Measurements from ENCODE around the gene MBLAC1. TPM values are rescaled to one million over a fixed set of nuclear protein-coding genes. Genes with fewer than 3 reads are reported as not detected.
A peak's percentile ranks its signal among the peaks of the same experiment; 100 is the strongest.

Gene MBLAC1
- total RNA-seq, 1 experiment from 2014 or later, result 3.5 TPM

DNA sequence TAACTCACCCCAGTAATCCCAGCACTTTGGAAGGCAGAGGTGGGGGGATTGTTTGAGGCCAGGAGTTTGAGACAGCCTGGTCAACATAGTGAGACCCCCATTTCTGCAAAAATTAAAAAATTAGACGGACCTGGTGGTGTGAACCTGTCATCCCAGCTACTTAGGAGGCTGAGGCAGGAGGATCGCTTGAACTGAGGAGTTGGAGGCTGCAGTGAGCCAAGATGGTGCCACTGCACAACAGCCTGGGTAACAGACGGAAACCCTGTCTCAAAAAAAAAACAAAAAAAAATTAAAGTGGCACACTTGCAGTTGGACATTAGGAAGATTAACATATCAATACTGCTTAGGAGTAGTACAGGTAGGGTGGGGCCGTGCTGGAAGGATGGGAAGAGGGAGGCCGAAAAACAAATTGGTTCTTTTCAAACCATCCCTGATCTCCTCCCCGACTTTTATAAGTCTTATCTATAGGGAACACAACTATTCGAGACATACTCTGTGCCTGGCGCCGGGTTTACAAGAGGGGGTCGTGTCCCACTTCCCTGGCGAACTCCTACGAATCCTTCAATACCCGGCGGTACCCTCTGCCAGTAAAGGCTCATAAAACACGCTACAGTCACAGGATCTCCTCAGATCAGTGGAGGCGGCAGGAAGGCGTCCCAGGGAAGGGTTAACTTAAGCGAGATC, 8.2 kb upstream of the MBLAC1 start:
- H3K36me3 Mint-ChIP-seq, result peaks cover 5% of the 10 kb centered on the region
- no peak for TF ChIP-seq ZNF263 (CRISPR knock-in tag; IDR thresholded peaks at IDR 0.05; ENCODE audit: low read depth)
- TF ChIP-seq, protein P1, sequence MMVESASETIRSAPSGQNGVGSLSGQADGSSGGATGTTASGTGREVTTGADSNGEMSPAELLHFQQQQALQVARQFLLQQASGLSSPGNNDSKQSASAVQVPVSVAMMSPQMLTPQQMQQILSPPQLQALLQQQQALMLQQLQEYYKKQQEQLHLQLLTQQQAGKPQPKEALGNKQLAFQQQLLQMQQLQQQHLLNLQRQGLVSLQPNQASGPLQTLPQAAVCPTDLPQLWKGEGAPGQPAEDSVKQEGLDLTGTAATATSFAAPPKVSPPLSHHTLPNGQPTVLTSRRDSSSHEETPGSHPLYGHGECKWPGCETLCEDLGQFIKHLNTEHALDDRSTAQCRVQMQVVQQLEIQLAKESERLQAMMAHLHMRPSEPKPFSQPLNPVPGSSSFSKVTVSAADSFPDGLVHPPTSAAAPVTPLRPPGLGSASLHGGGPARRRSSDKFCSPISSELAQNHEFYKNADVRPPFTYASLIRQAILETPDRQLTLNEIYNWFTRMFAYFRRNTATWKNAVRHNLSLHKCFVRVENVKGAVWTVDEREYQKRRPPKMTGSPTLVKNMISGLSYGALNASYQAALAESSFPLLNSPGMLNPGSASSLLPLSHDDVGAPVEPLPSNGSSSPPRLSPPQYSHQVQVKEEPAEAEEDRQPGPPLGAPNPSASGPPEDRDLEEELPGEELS (CRISPR knock-in tag; IDR thresholded peaks at IDR 0.05), result no peak
- TF ChIP-seq HMGA2 (CRISPR knock-in tag; IDR thresholded peaks at IDR 0.05), result no peak
- no peak for TF ChIP-seq EMX1 (CRISPR knock-in tag; IDR thresholded peaks at IDR 0.05)
- no peak for TF ChIP-seq NR3C1 (CRISPR knock-in tag; conservative IDR thresholded peaks at IDR 0.05; ENCODE audit: low read depth)
- TF ChIP-seq CREM (CRISPR knock-in tag; IDR thresholded peaks at IDR 0.05), result no peak
- TF ChIP-seq ATF1 (CRISPR knock-in tag; IDR thresholded peaks at IDR 0.05), result no peak
- TF ChIP-seq RELA (CRISPR knock-in tag; IDR thresholded peaks at IDR 0.05; ENCODE audit: borderline replicate concordance), result no peak
- TF ChIP-seq, protein P2, sequence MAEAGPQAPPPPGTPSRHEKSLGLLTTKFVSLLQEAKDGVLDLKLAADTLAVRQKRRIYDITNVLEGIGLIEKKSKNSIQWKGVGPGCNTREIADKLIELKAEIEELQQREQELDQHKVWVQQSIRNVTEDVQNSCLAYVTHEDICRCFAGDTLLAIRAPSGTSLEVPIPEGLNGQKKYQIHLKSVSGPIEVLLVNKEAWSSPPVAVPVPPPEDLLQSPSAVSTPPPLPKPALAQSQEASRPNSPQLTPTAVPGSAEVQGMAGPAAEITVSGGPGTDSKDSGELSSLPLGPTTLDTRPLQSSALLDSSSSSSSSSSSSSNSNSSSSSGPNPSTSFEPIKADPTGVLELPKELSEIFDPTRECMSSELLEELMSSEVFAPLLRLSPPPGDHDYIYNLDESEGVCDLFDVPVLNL (CRISPR knock-in tag; IDR thresholded peaks at IDR 0.05; ENCODE audit: borderline replicate concordance, low read depth), result no peak
- TF ChIP-seq ZNF232 (CRISPR knock-in tag; IDR thresholded peaks at IDR 0.05), result no peak
- TF ChIP-seq, protein P3, sequence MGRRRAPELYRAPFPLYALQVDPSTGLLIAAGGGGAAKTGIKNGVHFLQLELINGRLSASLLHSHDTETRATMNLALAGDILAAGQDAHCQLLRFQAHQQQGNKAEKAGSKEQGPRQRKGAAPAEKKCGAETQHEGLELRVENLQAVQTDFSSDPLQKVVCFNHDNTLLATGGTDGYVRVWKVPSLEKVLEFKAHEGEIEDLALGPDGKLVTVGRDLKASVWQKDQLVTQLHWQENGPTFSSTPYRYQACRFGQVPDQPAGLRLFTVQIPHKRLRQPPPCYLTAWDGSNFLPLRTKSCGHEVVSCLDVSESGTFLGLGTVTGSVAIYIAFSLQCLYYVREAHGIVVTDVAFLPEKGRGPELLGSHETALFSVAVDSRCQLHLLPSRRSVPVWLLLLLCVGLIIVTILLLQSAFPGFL (CRISPR knock-in tag; IDR thresholded peaks at IDR 0.05; ENCODE audit: borderline replicate concordance), result no peak
- TF ChIP-seq ZNF219 (CRISPR knock-in tag; IDR thresholded peaks at IDR 0.05; ENCODE audit: borderline replicate concordance), result no peak
- H3K27me3 Mint-ChIP-seq (ENCODE audit: low read depth), result no peaks in the 10 kb centered on the region
- no peak for ATAC-seq
- peak overlapping the region; percentile 96 for H3K27ac Mint-ChIP-seq
- no peaks in the 10 kb centered on the region for H3K9me3 Mint-ChIP-seq
- ChIA-PET CTCF (no interaction called here), POLR2A (no interaction called here)
- peak overlapping the region; percentile 98 for H3K4me3 Mint-ChIP-seq
- DNase-seq (ENCODE audit: low spot score), result no peak
- peaks cover 15% of the 10 kb centered on the region for H3K4me1 Mint-ChIP-seq

DNA sequence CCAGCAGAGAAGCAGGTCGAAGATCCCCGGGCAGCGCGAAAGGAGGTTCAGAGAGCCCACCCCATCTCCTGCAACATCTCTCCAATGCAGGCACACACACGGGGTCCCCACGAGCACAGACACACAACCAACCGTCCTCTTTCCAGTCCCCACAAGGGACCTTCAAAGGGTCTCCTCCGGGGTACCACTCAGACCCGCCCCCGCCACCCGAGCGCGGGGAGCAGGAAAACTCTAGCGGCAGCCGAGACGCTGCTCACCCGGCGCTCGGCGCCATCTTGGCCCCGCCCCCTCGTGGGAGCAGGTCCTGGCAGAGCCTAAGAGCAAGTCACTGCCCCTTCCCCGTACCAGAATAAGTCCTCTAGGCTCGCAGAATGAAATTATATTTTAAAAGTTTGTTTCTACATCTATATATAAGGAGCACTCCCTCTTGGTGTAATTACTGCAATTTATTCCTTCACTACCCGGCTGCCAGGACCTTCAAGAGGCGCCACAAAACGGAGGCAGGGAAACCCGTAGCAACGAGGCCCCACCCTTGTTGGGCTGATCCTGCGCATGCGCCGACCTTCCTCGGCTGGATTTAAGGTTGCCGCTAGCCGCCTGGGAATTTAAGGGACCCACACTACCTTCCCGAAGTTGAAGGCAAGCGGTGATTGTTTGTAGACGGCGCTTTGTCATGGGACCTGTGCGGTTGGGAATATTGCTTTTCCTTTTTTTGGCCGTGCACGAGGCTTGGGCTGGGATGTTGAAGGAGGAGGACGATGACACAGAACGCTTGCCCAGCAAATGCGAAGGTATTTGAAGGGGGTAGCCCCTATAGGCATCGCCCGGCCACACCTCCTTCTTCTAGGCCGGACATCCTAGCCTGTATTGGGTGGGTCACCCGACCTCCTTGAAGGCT, 7.4 kb upstream of the MBLAC1 start, which contains the start of the genes CNPY4 and TAF6:
TSS of gene CNPY4 (plus strand) at position 563 of the 898 bp plus-strand sequence. CDS start at position 674, 111 bp downstream.
TSS of gene TAF6 (minus strand) at position 287 of the 898 bp plus-strand sequence. CDS start 5,149 bp downstream, outside the sequence.
- ATAC-seq (peak; percentile 78), DNase-seq (ENCODE audit: low spot score) (peak; percentile 97)
- Mint-ChIP-seq H3K36me3 (peaks cover 2% of the 10 kb centered on the region; the same call in 1 of the 2 replicates), H3K4me1 (peaks cover 15% of the 10 kb centered on the region), H3K4me3 (peak within 1 kb of the TSS; percentile 98), H3K27ac (peak within 1 kb of the TSS; percentile 96), H3K27me3 (ENCODE audit: low read depth) (no peaks in the 10 kb centered on the region), H3K9me3 (no peaks in the 10 kb centered on the region)
- ChIA-PET CTCF (interaction anchor here (1.6 kb wide), 1 partner anchor 11 kb away, joined by 8 read pairs; no protein-coding TSS in a partner anchor), POLR2A (interaction anchor here (1.8 kb wide), 1 partner anchor 18 kb away, joined by 9 read pairs; the partner anchor contains the start of genes AP4M1 and MCM7)
- TF ChIP-seq CREM (CRISPR knock-in tag; IDR thresholded peaks at IDR 0.05), result peak; percentile 46; the same call in 1 of the 2 replicates
- no peak for TF ChIP-seq FOXJ3 (CRISPR knock-in tag; IDR thresholded peaks at IDR 0.05; ENCODE audit: borderline replicate concordance)
- TF ChIP-seq NFE2L1 (CRISPR knock-in tag; IDR thresholded peaks at IDR 0.05), result peak; percentile 54; the same call in 1 of the 2 replicates
- TF ChIP-seq NFATC4 (CRISPR knock-in tag; IDR thresholded peaks at IDR 0.05), result no peak
- TF ChIP-seq, protein P4, sequence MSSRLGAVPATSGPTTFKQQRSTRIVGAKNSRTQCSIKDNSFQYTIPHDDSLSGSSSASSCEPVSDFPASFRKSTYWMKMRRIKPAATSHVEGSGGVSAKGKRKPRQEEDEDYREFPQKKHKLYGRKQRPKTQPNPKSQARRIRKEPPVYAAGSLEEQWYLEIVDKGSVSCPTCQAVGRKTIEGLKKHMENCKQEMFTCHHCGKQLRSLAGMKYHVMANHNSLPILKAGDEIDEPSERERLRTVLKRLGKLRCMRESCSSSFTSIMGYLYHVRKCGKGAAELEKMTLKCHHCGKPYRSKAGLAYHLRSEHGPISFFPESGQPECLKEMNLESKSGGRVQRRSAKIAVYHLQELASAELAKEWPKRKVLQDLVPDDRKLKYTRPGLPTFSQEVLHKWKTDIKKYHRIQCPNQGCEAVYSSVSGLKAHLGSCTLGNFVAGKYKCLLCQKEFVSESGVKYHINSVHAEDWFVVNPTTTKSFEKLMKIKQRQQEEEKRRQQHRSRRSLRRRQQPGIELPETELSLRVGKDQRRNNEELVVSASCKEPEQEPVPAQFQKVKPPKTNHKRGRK (CRISPR knock-in tag; IDR thresholded peaks at IDR 0.05; ENCODE audit: borderline replicate concordance), result no peak
- no peak for TF ChIP-seq SOX15 (CRISPR knock-in tag; IDR thresholded peaks at IDR 0.05)
- TF ChIP-seq FOXK1 (CRISPR knock-in tag; IDR thresholded peaks at IDR 0.05), result 0 out of 2 replicates have a peak, but pooled peaks have one; percentile 20
- no peak for TF ChIP-seq NR1H2 (CRISPR knock-in tag; IDR thresholded peaks at IDR 0.05)
- no peak for TF ChIP-seq GRHL2 (CRISPR knock-in tag; IDR thresholded peaks at IDR 0.05; ENCODE audit: insufficient replicate concordance, severe bottlenecking)
- TF ChIP-seq, protein P5, sequence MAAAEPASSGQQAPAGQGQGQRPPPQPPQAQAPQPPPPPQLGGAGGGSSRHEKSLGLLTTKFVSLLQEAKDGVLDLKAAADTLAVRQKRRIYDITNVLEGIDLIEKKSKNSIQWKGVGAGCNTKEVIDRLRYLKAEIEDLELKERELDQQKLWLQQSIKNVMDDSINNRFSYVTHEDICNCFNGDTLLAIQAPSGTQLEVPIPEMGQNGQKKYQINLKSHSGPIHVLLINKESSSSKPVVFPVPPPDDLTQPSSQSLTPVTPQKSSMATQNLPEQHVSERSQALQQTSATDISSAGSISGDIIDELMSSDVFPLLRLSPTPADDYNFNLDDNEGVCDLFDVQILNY (CRISPR knock-in tag; IDR thresholded peaks at IDR 0.05), result 0 out of 2 replicates have a peak, but pooled peaks have one; percentile 20
- TF ChIP-seq TEAD1 (CRISPR knock-in tag; IDR thresholded peaks at IDR 0.05), result peak; percentile 68; the same call in 1 of the 2 replicates
- TF ChIP-seq, protein P6, sequence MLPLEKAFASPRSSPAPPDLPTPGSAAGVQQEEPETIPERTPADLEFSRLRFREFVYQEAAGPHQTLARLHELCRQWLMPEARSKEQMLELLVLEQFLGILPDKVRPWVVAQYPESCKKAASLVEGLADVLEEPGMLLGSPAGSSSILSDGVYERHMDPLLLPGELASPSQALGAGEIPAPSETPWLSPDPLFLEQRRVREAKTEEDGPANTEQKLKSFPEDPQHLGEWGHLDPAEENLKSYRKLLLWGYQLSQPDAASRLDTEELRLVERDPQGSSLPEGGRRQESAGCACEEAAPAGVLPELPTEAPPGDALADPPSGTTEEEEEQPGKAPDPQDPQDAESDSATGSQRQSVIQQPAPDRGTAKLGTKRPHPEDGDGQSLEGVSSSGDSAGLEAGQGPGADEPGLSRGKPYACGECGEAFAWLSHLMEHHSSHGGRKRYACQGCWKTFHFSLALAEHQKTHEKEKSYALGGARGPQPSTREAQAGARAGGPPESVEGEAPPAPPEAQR (CRISPR knock-in tag; IDR thresholded peaks at IDR 0.05), result no peak
- TF ChIP-seq ZNF671 (CRISPR knock-in tag; IDR thresholded peaks at IDR 0.05), result no peak
